Forelimb muscle (tissue), 1 donor: ENCODE measurements around the gene SMURF1. TPM values are rescaled to one million over a fixed set of nuclear protein-coding genes. Genes with fewer than 3 reads are reported as not detected.

Experiments
- DNase-seq: peaks from one replicate; pipeline ENCODE4 v3.0.0-alpha.2; 2013; ENCODE audit warnings: low read depth
- polyA plus RNA-seq: library from polyadenylated mRNA; unstranded; fragments of 120-200 nt; gene quantifications from one replicate; pipeline ENCODE4 v1.2.1, GENCODE V29; 2013; ENCODE audit not compliant: insufficient read length

The SMURF1 gene
- polyA plus RNA-seq, 1 donor: 8.8 TPM

DNA sequence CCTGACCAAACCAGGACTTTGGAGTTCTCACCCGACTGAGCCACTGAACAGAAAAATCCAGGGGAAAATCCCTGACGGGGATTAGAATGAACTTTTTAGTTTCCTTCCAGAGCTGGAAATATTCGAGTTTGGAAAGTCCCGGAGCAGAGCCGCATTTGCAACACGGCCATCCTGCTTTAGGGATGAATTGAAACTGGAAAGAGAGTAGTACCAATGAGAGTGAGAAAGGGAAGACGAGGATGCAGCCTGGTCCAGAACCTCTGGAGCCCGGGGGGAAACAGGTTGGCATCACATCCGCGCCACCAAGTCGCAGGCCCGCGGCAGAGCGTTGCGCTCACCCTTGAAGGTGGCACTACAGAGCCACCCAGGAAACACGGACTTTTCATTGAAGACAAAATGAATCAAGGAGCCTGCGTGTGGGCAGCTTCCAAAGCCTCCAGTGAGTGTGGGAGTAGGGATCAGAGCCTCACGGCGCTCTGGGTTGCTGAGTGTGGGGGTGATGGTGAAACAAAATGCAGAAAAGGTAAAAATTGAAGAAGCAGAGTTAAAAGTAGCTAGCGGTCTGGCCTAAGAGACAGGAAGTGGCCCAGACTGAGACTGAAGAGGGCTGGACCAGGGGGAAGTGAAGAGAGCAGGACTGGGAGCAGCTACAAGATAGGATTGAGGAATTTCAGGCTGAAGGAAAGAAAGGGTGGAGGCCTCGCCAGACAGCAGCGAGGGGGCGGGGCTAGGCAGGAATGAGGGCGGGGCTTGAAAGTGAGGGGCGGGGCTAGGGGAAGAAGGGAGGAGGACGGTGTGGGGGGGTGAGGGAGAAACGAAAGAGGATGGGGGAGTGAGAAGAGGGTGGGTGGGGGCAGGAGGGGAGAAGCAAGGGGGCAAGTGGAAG is 1.8 kb downstream of the SMURF1 start:
- no peak for DNase-seq

DNA sequence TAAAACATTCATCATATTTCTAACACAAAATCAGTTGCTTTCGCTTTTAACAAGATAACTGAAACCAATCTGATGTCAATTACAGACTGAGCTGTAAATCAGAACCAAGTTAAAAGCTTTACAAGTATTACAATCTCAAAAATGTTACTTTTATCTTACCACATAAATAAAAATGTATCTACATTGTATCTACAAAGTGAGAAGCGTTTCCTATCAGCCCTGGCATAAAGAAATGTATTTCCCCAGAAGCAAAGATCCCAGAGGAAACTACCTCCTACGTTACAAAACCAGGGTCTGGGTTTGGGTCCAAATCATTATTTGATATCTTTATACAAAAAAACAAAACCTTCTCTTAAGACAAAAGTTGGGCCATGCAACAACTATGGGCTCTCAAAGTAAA is 2.6 kb downstream of the SMURF1 start:
- no peak for DNase-seq

- no peak for DNase-seq
Observed at GRCh38 chr7:99140813-99141212, 3.1 kb downstream of the SMURF1 start.

GRCh38 chr7:99139036-99139435 is 4.9 kb downstream of the SMURF1 start:
- DNase-seq: no peak

DNA sequence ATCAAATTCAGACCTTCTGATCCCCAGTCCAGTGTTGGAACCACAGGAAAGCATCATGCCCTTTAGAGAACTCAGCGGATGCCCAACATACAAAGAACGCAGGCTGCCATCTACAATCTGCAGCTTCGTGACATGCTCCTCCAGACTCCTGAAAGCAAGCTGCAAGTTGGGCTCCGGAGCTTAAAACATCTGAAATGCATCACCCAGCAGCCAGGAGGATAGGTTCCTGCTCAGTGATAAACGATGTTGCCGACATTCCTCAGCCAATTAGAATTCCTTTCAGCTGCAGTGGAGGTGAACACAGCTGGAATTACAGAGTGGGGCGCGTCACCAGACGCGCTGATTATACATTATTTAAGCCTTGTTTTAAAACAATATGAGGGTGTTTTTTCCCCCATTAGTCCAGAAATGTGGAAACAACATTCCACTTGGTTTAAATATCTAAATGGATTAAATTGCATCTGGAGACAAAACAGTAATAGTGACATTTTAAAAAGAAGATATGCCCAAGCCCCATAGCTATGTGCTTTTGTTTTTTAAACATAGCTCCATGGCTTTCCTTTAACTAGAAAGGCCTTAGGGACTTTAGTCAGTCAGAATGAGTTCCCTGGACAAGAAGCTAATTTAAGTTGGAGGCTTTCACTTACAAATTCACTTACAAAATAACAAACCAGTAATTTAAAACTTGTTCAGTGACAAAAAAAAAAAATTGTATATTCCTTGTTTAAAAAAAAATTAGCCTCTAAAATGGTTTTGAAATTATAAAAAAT is 6.3 kb downstream of the SMURF1 start:
- DNase-seq: no peak

DNA sequence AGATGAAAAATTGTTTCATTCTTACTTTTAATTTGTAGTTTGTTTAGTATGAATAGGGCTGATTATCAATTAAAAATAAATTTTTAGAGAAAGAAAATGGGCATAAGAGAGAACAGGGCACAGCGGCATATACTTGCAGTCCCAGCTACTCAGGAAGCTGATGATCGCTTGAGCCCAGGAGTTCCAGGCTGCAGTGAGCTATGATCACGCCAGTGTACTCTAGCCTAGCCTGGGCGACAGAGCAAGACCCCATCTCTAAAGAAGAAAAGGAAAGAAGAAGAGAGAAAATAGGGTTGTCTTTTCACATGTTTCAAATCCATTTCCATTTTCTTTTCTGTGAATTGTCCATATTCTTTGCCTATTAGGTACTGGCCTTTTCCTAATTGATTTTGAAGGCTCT is 8.0 kb downstream of the SMURF1 start:
- DNase-seq: no peak

GRCh38 chr7:99133766-99134564 is 9.9 kb downstream of the SMURF1 start:
- no peak for DNase-seq

DNA sequence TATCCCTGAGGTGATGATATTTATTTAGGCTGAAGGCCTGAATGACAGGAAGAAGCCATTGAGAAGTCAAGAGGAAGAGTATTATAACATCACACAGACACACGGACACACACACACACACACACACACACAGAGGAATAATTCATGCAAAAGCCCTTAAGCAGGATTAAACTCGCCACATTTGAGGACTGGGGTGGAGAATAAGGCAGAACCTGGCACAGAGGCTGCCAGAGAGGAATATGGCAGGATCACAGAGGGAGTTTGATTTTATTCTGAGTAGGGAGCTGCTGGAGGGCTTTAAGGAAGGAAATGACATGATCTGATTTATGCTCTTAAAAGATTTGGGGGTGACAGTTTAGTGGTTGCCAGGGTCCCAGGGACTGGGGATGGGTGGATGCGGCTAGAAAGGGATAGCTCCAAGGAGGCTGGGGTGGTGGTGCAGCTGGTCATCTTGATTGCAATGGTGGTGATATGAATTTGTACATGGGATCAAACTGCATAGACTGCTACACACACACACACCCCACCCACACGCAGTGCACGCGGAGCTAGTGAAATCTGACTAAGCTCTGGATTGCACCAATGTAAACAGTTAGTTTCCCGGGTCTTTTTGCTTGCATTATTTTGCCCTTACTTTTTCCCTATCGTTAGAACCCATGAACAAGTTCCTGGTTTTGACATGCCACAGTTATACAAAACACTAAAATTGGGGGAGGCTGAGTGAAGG is 11.2 kb downstream of the SMURF1 start:
- no peak for DNase-seq

- DNase-seq: no peak
Observed at GRCh38 chr7:99131290-99131689, 12.6 kb downstream of the SMURF1 start.

DNA sequence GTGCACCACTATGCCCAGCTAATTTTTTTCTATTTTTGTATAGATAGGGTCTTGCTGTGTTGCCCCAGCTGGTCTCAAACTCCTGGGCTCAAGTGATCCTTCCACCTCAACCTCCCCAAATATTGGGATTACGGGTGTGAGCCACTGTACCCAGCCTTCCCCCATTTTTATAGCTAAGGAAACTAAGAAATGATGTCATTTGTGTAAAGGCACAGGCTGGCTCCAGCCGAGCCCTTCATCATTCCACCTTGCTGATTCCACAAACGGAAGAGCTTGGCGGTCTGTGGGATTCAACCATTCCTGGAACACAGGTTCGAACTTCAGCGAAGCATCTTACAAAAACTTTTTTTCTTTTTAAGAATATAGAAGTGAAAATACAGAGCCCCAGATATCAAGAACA is 14.4 kb downstream of the SMURF1 start:
- no peak for DNase-seq

DNA sequence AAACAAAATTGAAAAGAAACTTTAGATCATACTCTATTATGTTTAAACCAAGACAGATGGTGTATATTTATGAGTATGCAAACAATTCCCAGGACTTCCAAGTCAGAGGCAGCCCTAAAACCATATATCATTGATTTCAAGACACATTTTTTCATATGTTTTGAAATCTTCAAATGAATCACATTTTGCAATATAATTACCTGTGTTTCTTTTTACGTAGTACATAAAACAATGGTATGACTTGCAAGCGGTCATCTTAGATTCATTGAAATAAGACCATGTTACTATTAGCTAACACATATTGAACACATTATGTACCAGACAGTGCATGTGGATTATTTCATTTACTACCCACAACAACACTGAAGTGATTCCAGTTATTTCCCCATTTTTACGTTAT is 14.9 kb downstream of the SMURF1 start:
- DNase-seq: no peak

DNA sequence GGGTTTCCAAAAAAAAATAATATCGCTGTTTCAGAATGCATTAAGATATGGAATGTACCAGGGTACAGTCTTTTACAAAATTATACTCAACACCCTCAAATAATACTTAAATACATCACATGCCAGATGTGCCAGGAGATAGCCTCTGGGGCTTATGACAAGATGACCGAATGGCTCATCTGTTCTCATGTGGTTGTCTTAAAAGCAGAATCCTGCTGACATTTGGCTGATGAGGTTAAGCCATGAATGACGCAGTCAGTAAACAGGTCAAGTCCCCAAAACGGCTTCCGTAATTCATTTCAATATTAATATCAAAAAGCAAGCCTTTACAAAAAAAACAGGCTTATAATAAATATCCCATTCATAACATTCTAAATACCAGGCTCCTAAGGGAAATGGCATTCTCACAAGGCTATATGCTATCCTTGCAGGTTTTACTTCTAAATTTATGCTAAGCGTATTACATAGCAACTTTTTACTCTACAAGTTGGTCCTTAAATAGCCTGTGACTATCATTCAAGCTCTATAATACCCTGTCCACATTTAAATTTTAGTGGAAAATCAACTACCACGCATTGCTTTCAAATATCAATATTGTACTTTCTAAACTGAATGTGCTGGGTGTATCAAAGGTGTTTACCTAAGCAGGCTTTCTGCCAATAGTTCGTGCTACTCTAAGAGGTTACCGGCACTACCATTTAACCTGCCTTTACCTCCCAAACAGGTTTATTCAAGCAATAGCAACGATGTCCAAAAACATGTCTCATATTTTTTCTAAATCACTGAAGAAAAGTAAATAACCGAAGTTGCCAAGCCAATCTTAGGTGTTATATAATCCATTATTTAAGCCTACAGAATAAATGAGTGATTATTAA is 15.6 kb downstream of the SMURF1 start:
- no peak for DNase-seq

DNA sequence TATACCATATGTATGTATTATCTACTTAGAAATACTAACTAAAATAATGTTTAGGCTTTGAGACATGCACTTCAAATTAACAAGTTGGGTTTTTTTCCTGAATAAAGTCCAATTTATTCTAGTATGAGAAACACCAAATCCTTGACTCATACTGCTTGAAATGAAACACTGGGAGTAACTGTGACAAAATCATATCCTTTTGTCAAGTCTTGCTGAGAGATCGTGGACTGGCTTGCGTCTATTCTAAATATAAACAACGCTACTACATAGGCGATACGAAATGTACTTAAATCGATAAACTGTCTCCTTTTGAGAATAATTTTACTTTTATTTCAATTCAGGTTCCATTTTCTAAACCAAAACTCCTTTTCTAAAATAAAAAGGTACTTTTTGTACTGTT is 16.3 kb downstream of the SMURF1 start:
- DNase-seq: no peak

DNA sequence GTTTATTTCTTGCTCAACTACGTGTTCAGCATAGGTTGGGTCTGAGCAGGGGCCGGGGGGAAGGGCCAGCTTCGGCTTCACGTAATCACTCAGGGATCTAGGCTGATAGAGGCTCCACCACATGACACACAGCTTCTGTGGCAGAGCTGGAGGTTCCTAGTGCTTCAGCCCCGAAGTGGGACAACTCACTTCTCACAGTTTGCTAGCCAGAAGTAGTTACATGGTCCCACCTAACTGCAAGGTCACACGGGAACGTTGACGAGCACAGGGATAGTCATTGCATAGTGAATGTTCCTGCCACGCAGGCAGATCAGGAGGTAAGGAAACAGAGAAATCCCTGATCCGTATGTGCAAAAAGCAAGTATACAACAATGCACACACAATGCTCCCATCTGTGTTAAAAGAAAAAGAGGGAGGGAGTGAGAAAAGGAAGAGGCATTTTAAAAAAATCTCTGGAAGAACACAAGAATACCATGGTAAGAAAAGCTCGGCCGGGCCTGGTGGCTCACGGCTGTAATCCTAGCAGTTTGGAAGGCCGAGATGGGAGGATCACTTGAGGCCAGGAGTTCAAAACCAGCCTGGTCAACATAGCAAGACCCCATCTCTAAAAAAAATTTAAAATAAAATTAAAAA is 16.9 kb downstream of the SMURF1 start:
- DNase-seq: no peak

GRCh38 chr7:99125505-99125865 is 18.4 kb downstream of the SMURF1 start:
- no peak for DNase-seq

GRCh38 chr7:99124751-99125504 is 19.0 kb downstream of the SMURF1 start:
- DNase-seq: no peak

- no peak for DNase-seq
Observed at GRCh38 chr7:99124236-99124635, 19.7 kb downstream of the SMURF1 start.

- DNase-seq: no peak
Observed at GRCh38 chr7:99123571-99124033, 20.3 kb downstream of the SMURF1 start.

- no peak for DNase-seq
Observed at GRCh38 chr7:99122762-99123161, 21.1 kb downstream of the SMURF1 start.
